ENCODE results near the gene SLC35F1.

Gene SLC35F1

GRCh38 chr6:118317581-118318563 is 410.8 kb downstream of the SLC35F1 start:
- TF ChIP-seq SPI1 (IDR thresholded peaks at IDR 0.05; ENCODE audit: borderline replicate concordance, low read depth): no peak
- no peak overlapping the region for H3K4me3 ChIP-seq (replicated peaks; ENCODE audit: insufficient read depth, low read length)
- DNase-seq (ENCODE audit: low read depth in 1 of 2, low spot score in 1 of 2): no peak
- H3K27me3 ChIP-seq (ENCODE audit: insufficient read depth, poor library complexity, severe bottlenecking): no peaks in the 10 kb centered on the region
- H3K27ac ChIP-seq (replicated peaks): no peak overlapping the region

GRCh38 chr6:118318648-118319047 is 411.6 kb downstream of the SLC35F1 start:
- H3K27me3 ChIP-seq (ENCODE audit: insufficient read depth, poor library complexity, severe bottlenecking): no peaks in the 10 kb centered on the region
- no peak for DNase-seq (ENCODE audit: low read depth in 1 of 2, low spot score in 1 of 2)
- H3K27ac ChIP-seq (replicated peaks): no peak overlapping the region
- no peak overlapping the region for H3K4me3 ChIP-seq (replicated peaks; ENCODE audit: insufficient read depth, low read length)
- TF ChIP-seq REST (IDR thresholded peaks at IDR 0.05; ENCODE audit: insufficient replicate concordance, low read depth) (no peak), POLR2AphosphoS5 (IDR thresholded peaks at IDR 0.05; ENCODE audit: low read depth) (no peak), GABPA (IDR thresholded peaks at IDR 0.05; ENCODE audit: low read depth) (no peak), SPI1 (IDR thresholded peaks at IDR 0.05; ENCODE audit: borderline replicate concordance, low read depth) (no peak)

- TF ChIP-seq POLR2AphosphoS5 (IDR thresholded peaks at IDR 0.05; ENCODE audit: low read depth): no peak
- no peak for TF ChIP-seq SPI1 (IDR thresholded peaks at IDR 0.05; ENCODE audit: borderline replicate concordance, low read depth)
- TF ChIP-seq GABPA (IDR thresholded peaks at IDR 0.05; ENCODE audit: low read depth): no peak
- TF ChIP-seq, protein P1, sequence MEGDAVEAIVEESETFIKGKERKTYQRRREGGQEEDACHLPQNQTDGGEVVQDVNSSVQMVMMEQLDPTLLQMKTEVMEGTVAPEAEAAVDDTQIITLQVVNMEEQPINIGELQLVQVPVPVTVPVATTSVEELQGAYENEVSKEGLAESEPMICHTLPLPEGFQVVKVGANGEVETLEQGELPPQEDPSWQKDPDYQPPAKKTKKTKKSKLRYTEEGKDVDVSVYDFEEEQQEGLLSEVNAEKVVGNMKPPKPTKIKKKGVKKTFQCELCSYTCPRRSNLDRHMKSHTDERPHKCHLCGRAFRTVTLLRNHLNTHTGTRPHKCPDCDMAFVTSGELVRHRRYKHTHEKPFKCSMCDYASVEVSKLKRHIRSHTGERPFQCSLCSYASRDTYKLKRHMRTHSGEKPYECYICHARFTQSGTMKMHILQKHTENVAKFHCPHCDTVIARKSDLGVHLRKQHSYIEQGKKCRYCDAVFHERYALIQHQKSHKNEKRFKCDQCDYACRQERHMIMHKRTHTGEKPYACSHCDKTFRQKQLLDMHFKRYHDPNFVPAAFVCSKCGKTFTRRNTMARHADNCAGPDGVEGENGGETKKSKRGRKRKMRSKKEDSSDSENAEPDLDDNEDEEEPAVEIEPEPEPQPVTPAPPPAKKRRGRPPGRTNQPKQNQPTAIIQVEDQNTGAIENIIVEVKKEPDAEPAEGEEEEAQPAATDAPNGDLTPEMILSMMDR (IDR thresholded peaks at IDR 0.05; ENCODE audit: insufficient read depth, low read length): no peak
- TF ChIP-seq REST (IDR thresholded peaks at IDR 0.05; ENCODE audit: insufficient replicate concordance, low read depth): no peak
- Histone ChIP-seq H3K4me3 (replicated peaks; ENCODE audit: insufficient read depth, low read length) (no peak overlapping the region), H3K27ac (replicated peaks) (no peak overlapping the region), H3K27me3 (ENCODE audit: insufficient read depth, poor library complexity, severe bottlenecking) (no peaks in the 10 kb centered on the region)
- no peak for DNase-seq (ENCODE audit: low read depth in 1 of 2, low spot score in 1 of 2)
Measured at GRCh38 chr6:118319416-118319815, 412.4 kb downstream of the SLC35F1 start.

- Histone ChIP-seq H3K4me3 (replicated peaks; ENCODE audit: insufficient read depth, low read length) (no peak overlapping the region), H3K27ac (replicated peaks) (no peak overlapping the region), H3K27me3 (ENCODE audit: insufficient read depth, poor library complexity, severe bottlenecking) (no peaks in the 10 kb centered on the region)
- DNase-seq (ENCODE audit: low read depth in 1 of 2, low spot score in 1 of 2): no peak
- TF ChIP-seq GABPA (IDR thresholded peaks at IDR 0.05; ENCODE audit: low read depth): no peak
- no peak for TF ChIP-seq REST (IDR thresholded peaks at IDR 0.05; ENCODE audit: insufficient replicate concordance, low read depth)
- TF ChIP-seq POLR2AphosphoS5 (IDR thresholded peaks at IDR 0.05; ENCODE audit: low read depth): no peak
- TF ChIP-seq SPI1 (IDR thresholded peaks at IDR 0.05; ENCODE audit: borderline replicate concordance, low read depth): no peak
- TF ChIP-seq, protein P1 (IDR thresholded peaks at IDR 0.05; ENCODE audit: insufficient read depth, low read length): no peak
Measured at GRCh38 chr6:118319894-118320649, 413.0 kb downstream of the SLC35F1 start.

Data from HL-60 (cell line).